NCI-H82 treated with DMSO at 0.1 percent for 48 hours (cell line): ENCODE data around the gene PIGS.
"Not testable (repeated sequence)": the region's sequence is repeated elsewhere in the genome, so short reads cannot be mapped to it uniquely, and the experiment has no call there.

ENCODE experiments used
- DNase-seq: peaks from one replicate; lab custom pipeline; 2025; ENCODE audit not compliant: unreplicated experiment; lab: John Stamatoyannopoulos, UW

Gene PIGS

DNA sequence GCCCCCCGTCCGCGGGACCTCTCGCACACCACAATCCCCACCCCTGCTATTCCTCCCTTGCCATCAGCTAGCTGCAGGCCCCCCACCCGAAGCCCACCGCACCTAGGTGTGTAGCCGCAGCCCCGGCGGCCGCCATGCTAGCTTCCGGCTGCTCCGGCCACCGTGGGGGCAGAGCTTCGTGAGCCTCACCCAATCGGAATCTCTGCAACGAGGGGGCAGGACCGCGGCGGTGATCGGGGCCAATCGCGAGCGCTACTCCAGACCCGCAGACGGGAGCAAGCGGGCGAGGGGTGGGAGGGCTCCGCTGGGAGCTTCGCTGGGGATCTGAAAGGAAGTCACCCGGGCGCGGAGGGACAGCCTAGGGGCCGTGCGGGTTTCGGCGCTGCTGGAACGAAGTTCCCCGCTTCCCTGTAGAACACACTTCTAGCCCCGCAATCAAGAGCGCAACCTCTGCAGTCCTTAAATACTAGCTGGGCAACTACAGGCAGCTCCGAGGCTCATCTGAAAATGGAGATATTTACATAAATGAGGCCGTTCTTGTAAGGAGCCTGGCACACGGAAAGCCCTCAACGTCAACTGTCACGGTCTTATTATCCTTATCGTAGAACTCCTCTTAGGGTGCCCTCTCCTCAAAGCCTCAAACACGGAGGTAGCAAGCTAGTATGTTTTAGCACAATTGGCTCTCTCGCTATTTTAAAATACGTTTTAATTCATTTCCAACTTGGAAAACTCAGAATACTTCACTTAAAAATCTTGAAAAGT lies at the start of gene PIGS:
Gene PIGS, minus strand, starts transcription at position 164 of the 762 bp plus-strand sequence. Its CDS starts 28 bp downstream, at position 136.
- DNase-seq, result peak; percentile 86

DNA sequence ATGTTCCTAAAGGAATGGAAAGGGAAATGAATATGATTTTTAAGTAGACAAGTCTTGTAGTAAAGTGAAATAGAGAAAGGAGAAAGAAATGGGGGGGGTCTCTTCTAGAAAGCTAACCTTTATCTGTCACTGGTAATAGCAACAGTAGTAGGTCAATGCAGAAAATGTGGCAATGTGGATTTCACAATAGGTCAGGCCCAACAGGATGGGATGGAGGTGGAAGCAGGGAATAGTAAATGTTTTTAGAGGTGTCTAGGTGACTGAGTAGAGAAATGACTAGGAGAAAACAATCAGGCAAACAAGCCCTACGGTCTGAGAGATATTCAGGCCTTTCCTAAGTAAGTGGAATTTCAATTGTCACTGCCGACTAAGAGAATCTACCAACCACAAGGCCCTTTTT lies 48.7 kb upstream of the PIGS start:
- DNase-seq, result no peak

DNA sequence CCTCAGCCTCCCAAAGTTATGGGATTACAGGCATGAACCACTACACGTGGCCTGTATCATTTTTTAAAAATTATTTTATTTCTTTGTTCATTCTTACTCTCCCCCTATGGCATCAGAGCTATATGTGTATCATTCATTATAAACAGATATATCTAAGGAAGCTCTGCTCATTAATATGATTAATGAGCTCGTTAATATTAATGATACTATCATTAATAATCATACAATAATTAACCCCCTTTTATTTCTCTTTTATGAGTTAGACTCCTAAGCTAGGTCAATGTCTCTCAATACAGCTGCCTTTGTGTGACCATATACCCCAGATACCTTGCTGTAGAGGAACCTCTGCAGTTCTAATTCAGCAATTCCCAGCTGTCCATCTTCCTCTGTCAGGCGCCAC lies 47.1 kb upstream of the PIGS start:
- DNase-seq, result no peak

DNA sequence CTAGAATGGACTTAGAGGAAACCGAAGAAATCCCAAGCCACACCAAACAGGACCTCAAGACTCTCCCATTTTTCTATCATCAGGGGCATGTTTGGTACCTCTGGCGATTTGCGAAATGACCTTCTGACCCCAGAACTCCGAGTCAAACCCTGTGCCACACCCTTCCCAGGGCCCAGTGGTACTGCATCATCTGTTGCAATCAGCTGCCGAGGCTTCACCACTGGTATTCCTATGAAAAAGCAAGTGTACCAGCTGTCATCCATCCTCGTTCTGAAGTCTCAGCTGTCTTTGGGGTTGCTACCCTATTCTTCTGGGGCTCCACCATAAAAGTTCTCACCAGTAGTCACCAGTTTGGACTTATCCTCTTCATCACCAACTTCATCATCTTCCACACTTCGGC lies 45.0 kb upstream of the PIGS start:
- no peak for DNase-seq

DNA sequence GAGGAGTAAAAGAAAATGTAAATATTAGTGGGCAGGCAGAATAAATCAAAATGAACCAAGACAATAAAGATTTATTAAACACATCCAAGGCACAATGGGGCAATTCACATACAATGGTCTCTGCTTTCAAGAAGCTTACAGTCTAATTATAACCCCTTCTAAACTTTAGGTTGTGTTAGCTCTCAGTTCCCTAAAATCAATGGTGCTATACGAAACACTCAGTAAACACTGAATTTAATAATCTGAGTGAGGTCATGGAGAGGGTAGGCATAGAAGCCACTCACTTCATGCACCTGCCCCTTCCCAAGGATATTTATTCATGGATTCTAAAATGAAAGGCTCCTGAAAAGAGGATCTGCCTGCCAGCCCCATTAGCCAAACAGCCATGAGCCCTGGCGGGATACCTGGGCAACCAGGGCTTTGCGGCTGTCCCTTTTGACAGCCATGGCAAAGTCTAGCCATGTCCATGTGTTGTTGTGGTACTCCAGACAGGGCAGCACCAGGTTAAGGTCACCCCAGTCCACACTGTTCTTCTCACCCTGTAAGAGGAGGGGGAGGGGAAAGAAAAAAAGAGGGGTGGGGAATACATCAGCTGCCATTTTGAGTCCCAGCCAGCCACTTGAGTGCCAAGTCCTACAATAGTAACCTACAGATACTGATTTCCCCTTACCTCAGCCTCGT lies 44.1 kb upstream of the PIGS start:
- DNase-seq, result no peak

DNA sequence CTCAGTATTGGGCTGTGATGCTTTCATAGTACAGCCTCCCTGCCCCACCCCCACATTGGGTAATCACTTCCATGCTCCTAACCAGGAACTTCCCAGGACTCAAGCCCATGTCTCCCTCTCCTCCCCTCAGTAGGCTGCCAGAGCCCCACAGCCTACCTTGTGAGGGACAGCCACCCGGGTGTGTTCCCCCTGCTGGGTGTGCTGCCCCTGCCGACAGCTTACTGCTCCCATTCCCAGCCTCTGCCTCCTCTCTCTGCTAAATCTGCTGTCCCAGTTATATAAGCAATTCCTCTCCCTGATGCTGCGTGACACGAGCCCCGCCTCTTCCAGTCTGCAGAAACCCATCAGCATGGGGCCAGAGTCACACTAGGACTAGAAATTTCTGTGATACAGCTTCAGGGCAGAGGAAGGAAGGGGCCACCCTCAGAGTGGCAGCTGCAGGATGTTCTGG lies 42.6 kb upstream of the PIGS start, which contains the start of gene RSKR:
Gene RSKR, minus strand, starts transcription at position 255 of the 451 bp plus-strand sequence. Its CDS starts 24 bp downstream, at position 231.
- no peak for DNase-seq

DNA sequence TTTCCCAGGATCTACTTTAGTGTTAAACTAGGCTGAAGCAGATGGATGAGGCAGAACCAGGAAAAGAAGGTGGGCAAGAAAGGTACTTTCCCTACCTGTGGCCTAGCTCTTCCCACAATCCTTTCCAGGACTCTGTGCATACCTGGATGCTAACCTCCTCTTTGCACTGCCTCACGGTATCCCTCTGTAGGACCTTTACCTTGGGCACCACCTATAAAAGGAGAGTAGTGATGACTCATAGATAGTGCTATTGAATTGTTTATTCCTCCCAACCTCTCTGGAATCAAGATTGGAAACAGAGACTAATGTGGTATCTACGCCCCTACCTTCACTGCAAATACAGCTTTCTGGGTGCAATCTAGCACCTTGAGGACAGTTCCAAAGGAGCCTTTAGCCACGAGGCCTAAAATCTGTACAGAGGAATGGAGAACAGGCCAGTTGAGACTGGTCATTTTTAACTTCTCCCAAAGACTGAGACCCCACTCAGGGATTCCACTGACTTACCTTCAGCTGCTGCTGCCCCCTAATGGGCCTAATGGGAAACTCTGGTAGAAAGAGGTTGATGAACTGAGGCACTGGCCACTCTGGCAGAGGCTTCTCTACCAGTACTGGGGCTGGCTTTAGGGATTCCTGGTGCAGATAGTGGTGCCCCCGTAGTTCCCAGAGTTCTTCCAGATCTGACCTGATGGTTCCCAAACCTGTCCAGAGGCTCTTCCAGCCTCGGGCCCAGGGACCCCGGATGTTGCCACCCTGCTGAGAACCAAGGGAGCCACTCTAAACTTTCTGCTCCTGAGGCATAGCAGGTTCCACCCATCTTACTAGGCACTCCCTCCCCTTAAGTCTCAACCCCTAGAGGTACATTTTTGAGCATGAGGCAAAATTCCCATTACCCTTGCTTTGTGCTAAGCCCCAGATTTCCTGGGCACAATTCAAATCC lies 41.9 kb upstream of the PIGS start:
- no peak for DNase-seq

DNA sequence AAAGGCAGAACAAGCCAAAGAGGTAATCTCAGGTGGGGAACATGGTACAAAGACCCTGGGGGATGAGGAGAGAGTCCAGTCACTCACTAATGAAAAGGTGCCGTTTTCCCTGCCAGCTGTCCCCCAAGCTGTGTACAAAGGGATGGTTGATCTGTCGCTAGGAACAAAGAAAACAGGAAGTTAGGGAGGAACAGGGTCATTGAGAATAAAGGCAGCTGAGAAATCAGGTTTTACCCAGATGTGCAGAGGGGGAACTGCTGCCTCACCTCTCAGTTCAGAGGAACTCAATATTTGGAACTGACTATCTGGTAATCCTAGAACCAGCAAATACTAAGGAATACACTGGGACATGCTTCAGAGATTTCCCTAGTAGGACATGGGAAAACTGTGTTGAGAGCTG lies 41.2 kb upstream of the PIGS start:
- no peak for DNase-seq

DNA sequence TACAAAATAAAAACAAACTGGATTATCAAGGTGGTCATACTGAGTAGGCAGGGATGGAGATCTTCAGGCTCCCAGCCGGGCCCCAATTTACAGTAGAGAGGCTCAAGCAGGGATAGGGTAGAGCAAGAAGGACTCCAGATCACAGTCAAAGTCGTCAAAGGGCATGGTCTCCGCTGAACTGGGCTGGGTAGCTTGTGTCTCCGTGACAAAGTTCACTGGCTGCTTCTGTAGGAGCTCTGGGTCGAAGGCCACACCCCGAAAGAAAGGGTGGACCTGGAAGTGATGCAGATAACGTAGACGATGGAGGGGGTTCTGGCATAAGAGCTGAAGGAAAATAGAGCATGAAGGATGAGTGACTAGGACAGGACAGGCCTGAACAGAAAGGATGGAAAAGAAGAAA lies 39.1 kb upstream of the PIGS start:
- no peak for DNase-seq

DNA sequence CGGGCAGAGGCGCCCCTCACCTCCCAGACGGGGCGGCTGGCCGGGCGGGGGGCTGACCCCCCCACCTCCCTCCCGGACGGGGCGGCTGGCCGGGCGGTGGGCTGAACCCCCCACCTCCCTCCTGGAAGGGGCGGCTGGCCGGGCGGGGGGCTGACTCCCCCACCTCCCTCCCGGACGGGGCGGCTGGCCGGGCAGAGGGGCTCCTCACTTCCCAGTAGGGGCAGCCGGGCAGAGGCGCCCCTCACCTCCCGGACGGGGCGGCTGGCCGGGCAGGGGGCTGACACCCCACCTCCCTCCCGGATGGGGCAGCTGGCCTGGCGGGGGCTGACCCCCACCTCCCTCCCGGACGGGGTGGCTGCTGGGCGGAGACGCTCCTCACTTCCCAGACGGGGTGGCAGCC lies 32.7 kb upstream of the PIGS start:
- DNase-seq, result not testable (repeated sequence)

DNA sequence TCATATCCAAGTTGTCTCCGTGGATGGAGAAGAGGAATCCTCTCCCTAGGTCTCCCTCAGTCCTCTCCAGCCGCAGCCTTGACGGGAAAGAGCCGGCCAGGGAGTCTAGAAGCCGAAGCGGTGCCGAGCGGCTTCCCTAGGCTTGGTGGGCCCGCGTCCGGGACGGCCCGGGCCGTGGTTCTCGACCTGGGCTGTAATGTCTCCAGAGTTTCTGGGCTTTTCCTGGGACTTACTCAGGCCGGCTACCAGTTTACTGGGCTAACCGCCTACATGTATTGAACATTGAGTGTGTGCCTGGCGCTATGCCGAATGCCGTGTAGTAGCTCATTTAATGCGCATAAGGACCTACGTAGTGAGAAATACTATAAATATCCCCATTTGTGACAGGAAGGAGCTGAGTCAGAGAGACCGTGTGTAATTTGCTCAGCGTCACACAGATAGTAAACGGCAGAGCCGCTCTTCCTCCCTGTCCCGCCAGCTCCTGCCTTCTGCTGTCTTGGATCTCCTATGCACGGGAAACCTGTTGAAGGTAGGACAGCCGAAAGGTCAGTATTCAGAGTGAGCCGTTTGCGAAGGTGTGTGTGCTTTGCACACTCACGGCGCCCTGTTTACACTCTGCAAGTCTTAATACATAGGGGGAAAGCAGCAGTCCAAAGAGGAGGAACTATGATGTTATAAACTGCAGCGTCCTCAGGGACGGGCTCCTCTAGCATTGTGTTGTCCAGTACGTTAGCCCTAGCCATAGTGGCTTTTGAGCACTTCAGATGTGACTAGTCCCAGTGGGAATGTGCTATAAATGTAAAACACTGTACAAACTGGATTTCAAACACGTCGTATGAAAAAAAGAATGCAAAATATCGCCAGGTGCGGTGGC lies 28.2 kb upstream of the PIGS start:
- peak; percentile 65 for DNase-seq

DNA sequence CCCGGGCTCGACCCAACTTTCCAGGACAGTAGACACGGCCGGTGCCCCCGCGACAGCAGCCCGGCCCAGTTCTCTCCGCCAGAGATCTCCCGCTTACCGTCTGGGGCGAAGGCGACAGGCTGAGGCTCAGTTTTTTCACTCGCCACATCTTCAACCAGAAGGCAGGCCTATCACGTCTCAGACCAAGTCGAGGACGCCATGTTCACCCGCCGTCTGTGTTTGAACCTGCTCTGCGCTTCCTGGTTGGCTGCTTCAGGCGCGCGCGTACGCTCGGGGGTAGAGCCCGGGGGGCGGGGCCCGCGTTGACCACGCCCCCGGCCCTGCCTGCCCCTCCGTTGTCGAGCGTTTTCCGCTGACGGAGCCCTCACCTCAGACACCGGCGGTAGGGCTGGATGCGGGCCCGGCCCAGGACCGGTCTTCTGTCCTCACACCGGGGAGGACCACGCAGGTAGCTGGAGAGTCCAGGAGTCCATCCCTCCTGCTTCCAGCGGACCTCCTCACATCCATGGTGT lies 27.5 kb upstream of the PIGS start, which contains the start of gene SPAG5:
Gene SPAG5, minus strand, starts transcription at position 227 of the 512 bp plus-strand sequence. Its CDS starts 79 bp downstream, at position 148.
- DNase-seq, result peak; percentile 92

DNA sequence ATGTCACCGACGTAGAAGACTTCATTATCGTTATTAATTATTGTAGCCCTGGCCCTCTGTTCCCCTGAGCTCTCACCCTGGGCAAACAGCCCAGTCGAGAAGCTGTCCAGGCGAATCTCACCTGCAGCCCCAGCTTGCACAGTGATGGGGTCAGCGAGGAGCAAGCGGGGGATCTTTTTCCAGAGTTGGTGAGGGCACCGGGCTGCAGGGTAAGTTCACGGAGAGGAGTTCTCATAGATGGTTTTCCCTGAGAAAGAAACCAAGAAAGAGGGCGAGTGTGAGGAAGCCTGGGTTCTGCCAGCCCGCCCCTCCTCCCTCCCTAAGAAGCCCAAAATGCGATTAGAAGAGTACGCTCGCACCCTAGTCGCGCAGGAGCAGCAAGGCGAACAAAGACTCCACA lies 27.1 kb upstream of the PIGS start:
- DNase-seq, result peak; percentile 86

DNA sequence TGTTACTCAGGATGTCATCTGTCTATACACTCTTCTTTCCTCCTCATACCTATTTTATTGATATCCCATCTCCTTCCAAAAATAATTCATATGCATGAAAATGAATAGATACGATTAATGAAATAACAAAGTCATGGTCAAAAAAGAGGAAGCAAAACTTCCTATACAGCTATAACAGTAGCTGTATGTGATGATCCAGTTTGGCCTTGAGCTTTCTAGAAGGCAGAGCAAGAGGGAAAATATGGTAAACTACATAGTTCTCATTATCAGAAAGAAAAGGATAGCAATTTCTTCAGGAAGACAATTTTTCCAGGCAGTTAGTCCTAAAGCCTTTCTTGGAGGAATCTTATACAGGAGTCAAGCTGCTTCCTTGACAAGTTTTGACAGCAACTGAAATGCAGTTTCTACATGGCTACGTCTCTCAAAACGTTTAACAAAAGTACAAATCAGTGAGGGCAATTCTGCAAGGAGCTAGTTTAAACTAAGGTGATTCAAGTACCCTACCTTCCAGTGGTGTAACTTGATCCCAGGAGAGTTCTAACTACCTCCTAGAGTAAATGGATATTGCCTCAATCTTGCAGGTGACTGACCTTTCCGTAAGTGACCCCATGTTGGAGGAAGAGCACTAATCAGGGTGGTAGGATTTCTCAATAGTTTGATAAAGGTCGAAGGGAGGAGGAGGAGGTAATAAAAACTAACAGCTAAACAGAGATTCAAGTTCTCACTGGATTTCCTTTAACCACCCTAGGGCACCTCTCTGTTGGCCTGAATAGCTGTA lies 26.5 kb upstream of the PIGS start:
- DNase-seq, result no peak

DNA sequence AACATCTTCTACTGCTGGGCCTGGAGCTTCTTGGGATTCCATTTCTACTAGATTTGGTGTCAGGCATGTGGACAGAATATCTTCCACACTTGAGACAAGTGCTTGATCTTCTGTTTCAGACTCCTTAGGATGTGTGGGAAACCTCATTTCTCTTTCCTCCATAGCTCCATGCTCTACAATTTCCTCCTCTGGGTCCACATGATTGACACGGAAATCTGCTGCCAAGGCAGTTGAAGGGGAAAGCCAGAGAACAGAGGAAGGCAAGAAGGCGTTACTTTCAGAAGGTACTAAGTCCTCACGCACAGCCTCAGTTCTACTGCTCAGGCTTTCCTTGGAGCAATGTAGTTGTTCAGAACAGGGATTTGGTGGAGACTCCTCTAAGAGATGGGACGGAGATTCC lies 20.9 kb upstream of the PIGS start:
- DNase-seq, result no peak

DNA sequence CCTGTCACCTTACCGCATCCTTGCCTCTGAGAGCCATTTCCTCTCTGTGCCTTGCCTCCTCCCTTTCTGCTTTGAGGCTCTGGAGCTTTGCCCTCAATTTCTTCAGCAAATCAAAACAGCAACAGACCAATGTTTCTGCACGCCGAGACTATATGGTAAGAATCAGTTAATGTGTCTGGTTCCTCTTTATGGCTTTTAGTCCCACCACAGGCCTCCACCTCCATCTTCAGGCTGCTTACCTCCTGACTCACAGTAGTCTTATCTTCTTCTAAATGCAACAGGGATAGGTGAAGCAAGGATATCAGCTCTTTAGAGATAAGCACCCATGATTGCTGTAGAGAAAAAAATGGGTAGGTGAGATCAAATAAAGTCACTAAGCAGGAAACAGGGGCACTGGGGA lies 14.5 kb upstream of the PIGS start:
- no peak for DNase-seq

DNA sequence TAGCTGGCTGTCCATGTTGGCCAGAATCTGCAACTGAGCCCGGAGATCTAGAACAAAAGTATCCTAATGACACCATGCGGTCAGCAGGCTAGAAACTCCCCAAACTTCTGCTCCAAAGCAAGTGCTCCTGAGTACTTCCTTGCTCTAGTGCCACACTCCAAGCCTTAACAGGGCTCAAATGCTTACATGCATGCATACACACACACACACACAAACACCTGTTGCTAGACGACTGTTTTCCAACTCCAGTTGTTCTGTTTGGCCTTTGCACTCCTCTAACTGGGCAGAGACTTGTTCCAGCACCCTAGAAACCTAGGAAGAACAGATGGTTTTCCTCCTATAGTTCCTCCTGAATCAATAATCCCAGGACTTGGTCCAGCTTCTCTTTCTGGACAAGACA lies 13.1 kb upstream of the PIGS start:
- DNase-seq, result no peak

DNA sequence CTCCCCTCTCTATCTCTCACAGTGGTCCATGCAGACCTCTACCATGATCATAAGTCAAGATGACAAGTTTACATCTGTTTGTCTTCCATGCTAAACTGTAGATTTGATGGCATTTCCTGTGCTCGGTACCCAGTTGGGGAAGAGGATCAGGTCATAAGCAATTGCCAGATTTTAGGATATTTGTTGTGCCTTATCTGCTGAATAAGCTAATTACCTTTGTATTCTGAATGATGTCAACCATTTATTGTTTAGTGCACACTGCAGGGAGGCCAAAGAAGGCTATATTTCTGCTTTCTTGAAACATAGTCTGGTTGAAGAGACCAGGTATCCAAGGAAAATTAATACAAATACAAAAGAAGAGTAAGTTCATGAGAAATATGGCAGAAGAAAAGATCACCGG lies 11.2 kb upstream of the PIGS start:
- DNase-seq, result no peak

DNA sequence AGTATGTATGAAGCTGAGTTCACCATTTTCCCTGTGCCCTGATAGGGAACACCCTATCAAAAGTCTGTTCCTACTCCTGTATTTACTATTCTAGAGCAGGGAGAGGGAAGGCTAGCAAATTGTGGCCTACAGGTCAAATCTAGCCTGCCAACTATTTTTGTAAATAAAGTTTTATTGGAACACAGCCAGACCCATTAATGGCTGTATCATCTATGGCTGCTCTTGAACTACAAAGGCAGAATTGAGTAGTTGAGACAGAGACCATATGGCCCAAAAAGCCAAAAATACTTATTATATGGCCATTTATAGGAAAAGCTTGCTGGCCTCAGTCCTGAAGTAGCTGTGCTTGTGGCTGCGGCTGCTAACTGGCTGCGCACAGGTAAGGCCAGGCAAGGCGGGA lies 9.6 kb upstream of the PIGS start:
- no peak for DNase-seq
